Kidney glomerular epithelial cell (primary cell): Measurements from ENCODE around the gene SUSD5.
"Not testable (repeated sequence)": the region's sequence is repeated elsewhere in the genome, so short reads cannot be mapped to it uniquely, and the experiment has no call there.

Experiments
- DNase-seq: peaks from one replicate; lab custom pipeline; 2025; lab: John Stamatoyannopoulos, UW

SUSD5 gene

GRCh38 chr3:33194303-33194702, 24.3 kb downstream of the SUSD5 start:
- no peak for DNase-seq

- DNase-seq: no peak
Measured at GRCh38 chr3:33187368-33187634, 31.3 kb downstream of the SUSD5 start.

- DNase-seq: peak; percentile 10
Measured at GRCh38 chr3:33186524-33187367, 31.9 kb downstream of the SUSD5 start.

- DNase-seq: no peak
Measured at GRCh38 chr3:33184863-33185262, 33.7 kb downstream of the SUSD5 start.

- not testable (repeated sequence) for DNase-seq
Measured at GRCh38 chr3:33181641-33182040, 37.0 kb downstream of the SUSD5 start.

- no peak for DNase-seq
Measured at GRCh38 chr3:33181229-33181628, 37.4 kb downstream of the SUSD5 start.

GRCh38 chr3:33179132-33179531, 39.5 kb downstream of the SUSD5 start:
- no peak for DNase-seq

GRCh38 chr3:33174711-33175414, 43.7 kb downstream of the SUSD5 start:
- no peak for DNase-seq

GRCh38 chr3:33174095-33174494, 44.5 kb downstream of the SUSD5 start:
- DNase-seq: no peak

- no peak for DNase-seq
Measured at GRCh38 chr3:33173672-33174071, 44.9 kb downstream of the SUSD5 start.

- no peak for DNase-seq
Measured at GRCh38 chr3:33173103-33173502, 45.5 kb downstream of the SUSD5 start.

GRCh38 chr3:33171580-33171979, 47.0 kb downstream of the SUSD5 start:
- DNase-seq: no peak

- DNase-seq: no peak
Measured at GRCh38 chr3:33170531-33170930, 48.1 kb downstream of the SUSD5 start.

GRCh38 chr3:33167716-33168336, 50.8 kb downstream of the SUSD5 start:
- DNase-seq: peak; percentile 1

- DNase-seq: no peak
Measured at GRCh38 chr3:33167284-33167683, 51.3 kb downstream of the SUSD5 start.

- DNase-seq: no peak
Measured at GRCh38 chr3:33166095-33166494, 52.5 kb downstream of the SUSD5 start.

GRCh38 chr3:33165372-33165771, 53.2 kb downstream of the SUSD5 start:
- DNase-seq: no peak

GRCh38 chr3:33162621-33163020, 56.0 kb downstream of the SUSD5 start:
- not testable (repeated sequence) for DNase-seq

- no peak for DNase-seq
Measured at GRCh38 chr3:33159981-33160380, 58.6 kb downstream of the SUSD5 start.

- no peak for DNase-seq
Measured at GRCh38 chr3:33159234-33159633, 59.4 kb downstream of the SUSD5 start.

GRCh38 chr3:33155301-33155700, 63.3 kb downstream of the SUSD5 start:
- DNase-seq: no peak

GRCh38 chr3:33153782-33154181, 64.8 kb downstream of the SUSD5 start:
- DNase-seq: no peak
